Endothelial cell of umbilical vein (primary cell): Measurements from ENCODE around the gene PIK3CG. TPM values are rescaled to one million over a fixed set of nuclear protein-coding genes. Genes with fewer than 3 reads are reported as not detected.

Source experiments
- BruUV-seq: library from RNA; stranded (reverse); fragments of 400-500 nt; replicated peaks from 2 replicates; lab custom pipeline; 2021; lab: Mats Ljungman, UMichigan
- CTCF ChIA-PET: fragments of 300-600, 350-600 bp; sonication (Branson Sonifier 250); formaldehyde crosslinking; loops from one replicate; lab custom pipeline; 2021; ENCODE audit warnings: antibody characterized with exemption, inconsistent platforms; lab: Charles Lee
- POLR2A ChIA-PET: fragments of 300-600, 350-600 bp; sonication (Branson Sonifier 250); formaldehyde crosslinking; loops from one replicate; lab custom pipeline; 2021; ENCODE audit warnings: antibody characterized with exemption, inconsistent platforms; lab: Charles Lee
- DNase-seq: peaks from one replicate; pipeline ENCODE4 v3.0.0-alpha.2; 2011; ENCODE audit warnings: low read depth, low spot score
- FAIRE-seq: peaks from 2 replicates; lab custom pipeline; 2011; peaks lifted over from hg19 to GRCh38; lab: Jason Lieb, UNC
- H2AFZ ChIP-seq: 2 replicates; pipeline ENCODE4 v1.6.0; 2012; ENCODE audit warnings: low read depth, low read length, control low read depth, inconsistent platforms
- H3K27ac ChIP-seq: 2 replicates; pipeline ENCODE4 v1.5.1; 2011; ENCODE audit warnings: low read depth, mild to moderate bottlenecking, control low read depth, low read length, moderate library complexity; ENCODE audit not compliant: insufficient read depth
- H3K27me3 ChIP-seq, 2 experiments: 2 replicates each; pipeline versions ENCODE4 v1.6.0 to v1.6.1; 2011; ENCODE audit warnings: low read length in 2 of 2, mixed read lengths in 1 of 2; ENCODE audit not compliant: control insufficient read depth in 2 of 2, insufficient read depth in 2 of 2
- H3K36me3 ChIP-seq, 2 experiments: 2 replicates in 1 of 2; 3 replicates in 1 of 2; pipeline ENCODE4 v1.5.1; 2011; ENCODE audit warnings: low read length in 2 of 2, mild to moderate bottlenecking in 1 of 2, moderate library complexity in 1 of 2; ENCODE audit not compliant: control insufficient read depth in 2 of 2, insufficient read depth in 2 of 2; ENCODE audit errors: extremely low read depth in 1 of 2
- H3K4me1 ChIP-seq: 3 replicates; pipeline ENCODE4 v1.5.1; 2011; ENCODE audit warnings: mild to moderate bottlenecking, low read length; ENCODE audit not compliant: control insufficient read depth, insufficient read depth; ENCODE audit errors: extremely low read depth
- H3K4me2 ChIP-seq: 2 replicates; pipeline ENCODE4 v1.6.1; 2011; ENCODE audit warnings: low read length, control low read depth, mixed read lengths; ENCODE audit not compliant: insufficient read depth
- H3K4me3 ChIP-seq, 3 experiments: fragments of 200-600 bp in 1 of 3; sonication (generic), shearing (Covaris generic) in 1 of 3; replicated peaks in 1 of 3; 2 replicates each; pipeline ENCODE4 v1.5.1; 2011 to 2016; ENCODE audit warnings: control low read depth in 3 of 3, low read length in 3 of 3, mild to moderate bottlenecking in 2 of 3, inconsistent platforms in 1 of 3, low read depth in 1 of 3, moderate library complexity in 1 of 3; ENCODE audit not compliant: insufficient read depth in 1 of 3
- H3K79me2 ChIP-seq: 2 replicates; pipeline ENCODE4 v1.6.0; 2012; ENCODE audit warnings: low read length, inconsistent platforms; ENCODE audit not compliant: control insufficient read depth, insufficient read depth
- H3K9ac ChIP-seq: replicated peaks from 2 replicates; pipeline ENCODE3; 2011; ENCODE audit warnings: low read length, control low read depth; ENCODE audit not compliant: insufficient read depth; ENCODE audit errors: extremely low read depth
- H3K9me1 ChIP-seq: replicated peaks from 3 replicates; pipeline ENCODE4 v1.6.0; 2011; ENCODE audit warnings: mild to moderate bottlenecking, low read length; ENCODE audit not compliant: control insufficient read depth, insufficient read depth; ENCODE audit errors: extremely low read depth
- H3K9me3 ChIP-seq: replicated peaks from 2 replicates; pipeline ENCODE4 v1.5.1; 2012; ENCODE audit warnings: low read length, inconsistent platforms; ENCODE audit not compliant: control insufficient read depth, insufficient read depth
- H4K20me1 ChIP-seq: replicated peaks from 2 replicates; pipeline ENCODE3; 2011; ENCODE audit warnings: mild to moderate bottlenecking, low read length; ENCODE audit not compliant: control insufficient read depth, insufficient read depth; ENCODE audit errors: extremely low read depth
- EZH2 ChIP-seq: IDR thresholded peaks from 2 replicates; pipeline ENCODE4 v1.6.1; 2012; ENCODE audit warnings: borderline replicate concordance, low read depth, mild to moderate bottlenecking, moderate library complexity, low read length, inconsistent platforms; ENCODE audit not compliant: severe bottlenecking
- FOS ChIP-seq: IDR thresholded peaks from 2 replicates; pipeline ENCODE4 v1.6.1; 2011; ENCODE audit warnings: mild to moderate bottlenecking, low read length, moderate library complexity, borderline replicate concordance; ENCODE audit not compliant: insufficient read depth
- GATA2 ChIP-seq: IDR thresholded peaks from 2 replicates; pipeline ENCODE4 v1.7.0; 2011; ENCODE audit warnings: low read depth, mild to moderate bottlenecking, moderate library complexity, mixed read lengths, low read length; ENCODE audit not compliant: insufficient read length, insufficient read depth
- JUN ChIP-seq: IDR thresholded peaks from 2 replicates; pipeline ENCODE4 v1.6.1; 2011; ENCODE audit warnings: borderline replicate concordance, low read depth; ENCODE audit not compliant: insufficient read length, insufficient read depth
- MYC ChIP-seq: IDR thresholded peaks from one replicate; pipeline ENCODE4 v1.6.1; 2011; ENCODE audit warnings: mild to moderate bottlenecking, low read depth, low read length
- POLR2A ChIP-seq: IDR thresholded peaks from 2 replicates; pipeline ENCODE4 v1.6.1; 2012; ENCODE audit warnings: low read depth, mild to moderate bottlenecking, control low read depth, low read length
- POLR2AphosphoS5 ChIP-seq: IDR thresholded peaks from 2 replicates; pipeline ENCODE4 v1.6.1; 2012; ENCODE audit warnings: low read depth, mild to moderate bottlenecking, control low read depth, low read length, moderate library complexity; ENCODE audit not compliant: insufficient read depth
- dilution Hi-C: fragments of 300-500 bp; cut with MboI; formaldehyde crosslinking; loops from one replicate; pipeline ENCODE4 v1.15.0; 2019; ENCODE audit warnings: low sequenced_read_pairs; ENCODE audit not compliant: extremely low pct_ligation_motif_present
- intact Hi-C: fragments of 100-400 bp; cut with micrococcal nuclease; formaldehyde crosslinking; loops from one replicate; pipeline ENCODE4 v1.10.0; 2022
- polyA plus RNA-seq, 4 experiments: library from polyadenylated mRNA; depleted of rRNA in 3 of 4; stranded (reverse) in 3 of 4; unstranded in 1 of 4; fragments of >200 nt; gene quantifications; 2 replicates each; pipeline versions ENCODE4 v1.2.1 to v1.2.3, GENCODE V29; 2011 to 2012; ENCODE audit warnings: missing spikeins in 1 of 4
- total RNA-seq: library from RNA; stranded (reverse); gene quantifications from 2 replicates; pipeline ENCODE4 v1.2.3, GENCODE V29; 2021
- TF ChIP-seq, protein P1 (sequence below), 2 donors: IDR thresholded peaks; 1 replicate in 1 of 2; 2 replicates in 1 of 2; pipeline ENCODE4 v1.5.1; 2011; ENCODE audit warnings: low read length in 2 of 2, mild to moderate bottlenecking in 2 of 2, moderate library complexity in 2 of 2, control low read depth in 1 of 2, inconsistent platforms in 1 of 2, low read depth in 1 of 2; ENCODE audit not compliant: insufficient read depth in 1 of 2; ENCODE audit errors: extremely low read depth in 1 of 2
- TF ChIP-seq, protein P2 (sequence below): IDR thresholded peaks from 2 replicates; pipeline ENCODE4 v1.6.1; 2011; ENCODE audit not compliant: insufficient read depth, insufficient read length

PIK3CG gene
- total and polyA plus RNA-seq, 2 donors (not counting 3 experiments of a cell fraction or from before 2014, with no cell fraction given): 1.2 to 6.2 TPM

DNA sequence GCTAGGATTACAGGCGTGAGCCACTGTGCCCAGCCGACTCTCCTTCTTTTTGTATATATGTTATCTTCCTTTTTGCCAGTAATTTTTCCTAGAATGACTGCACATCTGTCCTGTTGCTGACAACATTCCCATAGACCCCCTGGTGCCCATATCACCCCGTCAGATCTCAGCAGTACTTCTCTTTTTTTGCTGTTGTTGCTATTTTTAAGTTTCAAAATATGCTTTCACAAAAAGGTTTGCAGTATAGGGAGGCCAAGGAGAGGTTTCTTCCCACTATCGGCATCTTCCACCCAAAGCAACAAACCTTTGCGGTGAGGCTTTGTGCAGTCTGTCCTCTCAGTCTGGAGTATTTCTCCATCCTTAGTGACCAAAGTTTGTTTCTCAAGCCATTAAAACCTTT is 23.1 kb downstream of the PIK3CG start:
- H3K4me3 ChIP-seq: no peak overlapping the region
- H3K9ac ChIP-seq: no peak overlapping the region
- H3K4me2 ChIP-seq: no peak overlapping the region
- ChIA-PET CTCF (no interaction called here), POLR2A (no interaction called here)
- FAIRE-seq: no peak
- no peak for TF ChIP-seq POLR2AphosphoS5
- TF ChIP-seq MYC: no peak
- TF ChIP-seq, protein P1, sequence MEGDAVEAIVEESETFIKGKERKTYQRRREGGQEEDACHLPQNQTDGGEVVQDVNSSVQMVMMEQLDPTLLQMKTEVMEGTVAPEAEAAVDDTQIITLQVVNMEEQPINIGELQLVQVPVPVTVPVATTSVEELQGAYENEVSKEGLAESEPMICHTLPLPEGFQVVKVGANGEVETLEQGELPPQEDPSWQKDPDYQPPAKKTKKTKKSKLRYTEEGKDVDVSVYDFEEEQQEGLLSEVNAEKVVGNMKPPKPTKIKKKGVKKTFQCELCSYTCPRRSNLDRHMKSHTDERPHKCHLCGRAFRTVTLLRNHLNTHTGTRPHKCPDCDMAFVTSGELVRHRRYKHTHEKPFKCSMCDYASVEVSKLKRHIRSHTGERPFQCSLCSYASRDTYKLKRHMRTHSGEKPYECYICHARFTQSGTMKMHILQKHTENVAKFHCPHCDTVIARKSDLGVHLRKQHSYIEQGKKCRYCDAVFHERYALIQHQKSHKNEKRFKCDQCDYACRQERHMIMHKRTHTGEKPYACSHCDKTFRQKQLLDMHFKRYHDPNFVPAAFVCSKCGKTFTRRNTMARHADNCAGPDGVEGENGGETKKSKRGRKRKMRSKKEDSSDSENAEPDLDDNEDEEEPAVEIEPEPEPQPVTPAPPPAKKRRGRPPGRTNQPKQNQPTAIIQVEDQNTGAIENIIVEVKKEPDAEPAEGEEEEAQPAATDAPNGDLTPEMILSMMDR (IDR thresholded peaks at IDR 0.05; ENCODE audit: extremely low read depth in 1 of 2, insufficient read depth in 1 of 2, low read depth in 1 of 2, low read length in 2 of 2): no peak
- TF ChIP-seq EZH2: no peak
- H4K20me1 ChIP-seq: no peaks in the 10 kb centered on the region
- no peak overlapping the region for H3K27ac ChIP-seq
- H3K9me1 ChIP-seq: no peaks in the 10 kb centered on the region
- H3K36me3 ChIP-seq: no peaks in the 10 kb centered on the region
- DNase-seq: no peak
- BruUV-seq: no TSS peak
- H3K4me1 ChIP-seq: no peaks in the 10 kb centered on the region
- intact Hi-C loops: no loop called here
- no peak overlapping the region for H2AFZ ChIP-seq
- H3K27me3 ChIP-seq: no peaks in the 10 kb centered on the region
- dilution Hi-C loops: no loop called here
- no peaks in the 10 kb centered on the region for H3K79me2 ChIP-seq
- H3K9me3 ChIP-seq: no peaks in the 10 kb centered on the region

DNA sequence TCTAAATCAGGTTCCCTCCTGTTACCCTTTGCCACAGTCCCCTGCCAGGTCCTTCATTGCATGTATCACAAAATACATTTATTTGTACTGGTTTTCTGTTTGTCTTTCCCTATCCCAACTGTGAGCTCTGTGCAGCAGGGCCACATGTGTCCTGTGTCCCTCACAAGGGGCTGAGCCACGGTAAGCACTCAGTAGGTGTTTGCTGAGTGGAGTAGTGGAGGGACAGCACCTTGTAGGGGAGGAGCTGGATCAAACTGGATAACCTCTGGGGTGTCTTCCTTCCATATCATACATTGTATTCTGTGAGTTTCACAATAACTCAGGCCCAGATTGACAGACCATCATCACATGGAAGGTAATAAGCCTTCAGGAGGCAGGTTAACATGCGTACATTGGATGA is 25.9 kb downstream of the PIK3CG start:
- no peak for TF ChIP-seq MYC
- TF ChIP-seq EZH2: no peak
- TF ChIP-seq, protein P2, sequence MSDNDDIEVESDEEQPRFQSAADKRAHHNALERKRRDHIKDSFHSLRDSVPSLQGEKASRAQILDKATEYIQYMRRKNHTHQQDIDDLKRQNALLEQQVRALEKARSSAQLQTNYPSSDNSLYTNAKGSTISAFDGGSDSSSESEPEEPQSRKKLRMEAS: no peak
- TF ChIP-seq, protein P1 (IDR thresholded peaks at IDR 0.05; ENCODE audit: extremely low read depth in 1 of 2, insufficient read depth in 1 of 2, low read depth in 1 of 2, low read length in 2 of 2): no peak
- TF ChIP-seq FOS: no peak
- TF ChIP-seq POLR2AphosphoS5: no peak
- no peak for TF ChIP-seq POLR2A
- TF ChIP-seq GATA2: no peak
- TF ChIP-seq JUN: no peak
- Histone ChIP-seq H2AFZ (no peak overlapping the region), H3K9me1 (no peaks in the 10 kb centered on the region), H3K4me3 (no peak overlapping the region), H4K20me1 (no peaks in the 10 kb centered on the region), H3K4me1 (no peaks in the 10 kb centered on the region), H3K27me3 (no peaks in the 10 kb centered on the region), H3K9ac (no peak overlapping the region), H3K9me3 (no peaks in the 10 kb centered on the region), H3K27ac (no peak overlapping the region), H3K4me2 (no peak overlapping the region), H3K79me2 (no peaks in the 10 kb centered on the region), H3K36me3 (no peaks in the 10 kb centered on the region)
- DNase-seq (no peak), FAIRE-seq (no peak)
- ChIA-PET POLR2A (no interaction called here), CTCF (no interaction called here)
- dilution Hi-C loops: no loop called here
- BruUV-seq: no TSS peak
- intact Hi-C loops: no loop called here
